ENCODE measurements around the gene SNX18.
"Not testable (repeated sequence)": the region's sequence is repeated elsewhere in the genome, so short reads cannot be mapped to it uniquely, and the experiment has no call there.

DNA sequence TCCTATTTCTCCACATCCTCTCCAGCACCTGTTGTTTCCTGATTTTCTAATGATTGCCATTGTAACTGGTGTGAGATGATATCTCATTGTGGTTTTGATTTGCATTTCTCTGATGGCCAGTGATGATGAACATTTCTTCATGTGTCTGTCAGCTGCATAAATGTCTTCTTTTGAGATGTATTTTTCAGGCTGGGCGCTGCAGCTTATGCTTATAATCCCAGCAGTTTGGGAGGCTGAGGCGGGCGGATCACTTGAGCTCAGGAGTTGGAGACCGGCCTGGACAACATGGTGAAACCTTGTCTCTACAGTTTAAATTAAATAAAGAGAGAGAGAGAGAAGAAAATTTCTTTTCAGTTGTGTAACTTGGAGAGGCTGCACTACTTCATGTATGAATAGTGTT, 19.3 kb downstream of the SNX18 start:
- TF ChIP-seq, protein P1, sequence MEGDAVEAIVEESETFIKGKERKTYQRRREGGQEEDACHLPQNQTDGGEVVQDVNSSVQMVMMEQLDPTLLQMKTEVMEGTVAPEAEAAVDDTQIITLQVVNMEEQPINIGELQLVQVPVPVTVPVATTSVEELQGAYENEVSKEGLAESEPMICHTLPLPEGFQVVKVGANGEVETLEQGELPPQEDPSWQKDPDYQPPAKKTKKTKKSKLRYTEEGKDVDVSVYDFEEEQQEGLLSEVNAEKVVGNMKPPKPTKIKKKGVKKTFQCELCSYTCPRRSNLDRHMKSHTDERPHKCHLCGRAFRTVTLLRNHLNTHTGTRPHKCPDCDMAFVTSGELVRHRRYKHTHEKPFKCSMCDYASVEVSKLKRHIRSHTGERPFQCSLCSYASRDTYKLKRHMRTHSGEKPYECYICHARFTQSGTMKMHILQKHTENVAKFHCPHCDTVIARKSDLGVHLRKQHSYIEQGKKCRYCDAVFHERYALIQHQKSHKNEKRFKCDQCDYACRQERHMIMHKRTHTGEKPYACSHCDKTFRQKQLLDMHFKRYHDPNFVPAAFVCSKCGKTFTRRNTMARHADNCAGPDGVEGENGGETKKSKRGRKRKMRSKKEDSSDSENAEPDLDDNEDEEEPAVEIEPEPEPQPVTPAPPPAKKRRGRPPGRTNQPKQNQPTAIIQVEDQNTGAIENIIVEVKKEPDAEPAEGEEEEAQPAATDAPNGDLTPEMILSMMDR (IDR thresholded peaks at IDR 0.05; ENCODE audit: poor library complexity, severe bottlenecking), result not testable (repeated sequence)
- TF ChIP-seq, protein P2, sequence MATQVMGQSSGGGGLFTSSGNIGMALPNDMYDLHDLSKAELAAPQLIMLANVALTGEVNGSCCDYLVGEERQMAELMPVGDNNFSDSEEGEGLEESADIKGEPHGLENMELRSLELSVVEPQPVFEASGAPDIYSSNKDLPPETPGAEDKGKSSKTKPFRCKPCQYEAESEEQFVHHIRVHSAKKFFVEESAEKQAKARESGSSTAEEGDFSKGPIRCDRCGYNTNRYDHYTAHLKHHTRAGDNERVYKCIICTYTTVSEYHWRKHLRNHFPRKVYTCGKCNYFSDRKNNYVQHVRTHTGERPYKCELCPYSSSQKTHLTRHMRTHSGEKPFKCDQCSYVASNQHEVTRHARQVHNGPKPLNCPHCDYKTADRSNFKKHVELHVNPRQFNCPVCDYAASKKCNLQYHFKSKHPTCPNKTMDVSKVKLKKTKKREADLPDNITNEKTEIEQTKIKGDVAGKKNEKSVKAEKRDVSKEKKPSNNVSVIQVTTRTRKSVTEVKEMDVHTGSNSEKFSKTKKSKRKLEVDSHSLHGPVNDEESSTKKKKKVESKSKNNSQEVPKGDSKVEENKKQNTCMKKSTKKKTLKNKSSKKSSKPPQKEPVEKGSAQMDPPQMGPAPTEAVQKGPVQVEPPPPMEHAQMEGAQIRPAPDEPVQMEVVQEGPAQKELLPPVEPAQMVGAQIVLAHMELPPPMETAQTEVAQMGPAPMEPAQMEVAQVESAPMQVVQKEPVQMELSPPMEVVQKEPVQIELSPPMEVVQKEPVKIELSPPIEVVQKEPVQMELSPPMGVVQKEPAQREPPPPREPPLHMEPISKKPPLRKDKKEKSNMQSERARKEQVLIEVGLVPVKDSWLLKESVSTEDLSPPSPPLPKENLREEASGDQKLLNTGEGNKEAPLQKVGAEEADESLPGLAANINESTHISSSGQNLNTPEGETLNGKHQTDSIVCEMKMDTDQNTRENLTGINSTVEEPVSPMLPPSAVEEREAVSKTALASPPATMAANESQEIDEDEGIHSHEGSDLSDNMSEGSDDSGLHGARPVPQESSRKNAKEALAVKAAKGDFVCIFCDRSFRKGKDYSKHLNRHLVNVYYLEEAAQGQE (IDR thresholded peaks at IDR 0.05; ENCODE audit: borderline replicate concordance), result not testable (repeated sequence)
- not testable (repeated sequence) for TF ChIP-seq EZH2 (IDR thresholded peaks at IDR 0.05; ENCODE audit: borderline replicate concordance, insufficient read depth, low read length, poor library complexity, severe bottlenecking); TAF1 (IDR thresholded peaks at IDR 0.05; ENCODE audit: low read depth); EP300 (conservative IDR thresholded peaks at IDR 0.05; ENCODE audit: poor library complexity, severe bottlenecking)
